ENCODE data around the gene OOSP1. TPM values are rescaled to one million over a fixed set of nuclear protein-coding genes. Genes with fewer than 3 reads are reported as not detected.

OOSP1 gene
- total and polyA plus RNA-seq, 2 of the 8 experiments (the other 6 are each of a cell fraction or from before 2014, with no cell fraction given): not detected

DNA sequence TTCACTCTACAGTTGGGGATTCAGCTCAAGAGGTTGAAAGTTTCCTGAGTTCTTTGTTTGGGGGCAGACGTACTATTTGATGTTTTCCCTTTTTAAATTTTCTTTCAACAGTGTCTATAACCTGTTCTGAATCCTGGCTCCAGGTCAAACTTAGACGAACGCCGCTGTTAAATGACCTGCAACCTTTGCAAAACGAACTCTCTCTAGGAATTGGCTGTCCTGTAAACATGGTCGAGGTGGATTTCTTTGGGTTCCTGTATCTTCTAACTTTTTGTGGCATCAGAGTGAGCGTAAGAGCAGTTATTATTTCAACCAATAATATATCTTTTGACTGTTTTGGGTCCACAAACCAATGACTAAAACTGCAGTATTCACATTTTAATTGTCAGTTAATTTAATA is 27.2 kb downstream of the OOSP1 start:
- DNase-seq (ENCODE audit: low read depth in 1 of 2, low spot score in 2 of 2) (no peak), FAIRE-seq (no peak)
- H3K79me2 ChIP-seq (ENCODE audit: control insufficient read depth in 1 of 2, insufficient read depth in 2 of 2, low read length in 2 of 2): no peaks in the 10 kb centered on the region
- no peak overlapping the region for H3K14ac ChIP-seq (ENCODE audit: insufficient read length)
- H2AFZ ChIP-seq (ENCODE audit: low read length): peak overlapping the region; percentile 36; the same call in 1 of the 2 replicates
- no peak overlapping the region for H3K4ac ChIP-seq (replicated peaks; ENCODE audit: insufficient read length, low read depth, low read length)
- H3K27me3 ChIP-seq (replicated peaks in 1 of 4; ENCODE audit: control insufficient read depth in 3 of 4, extremely low read depth in 1 of 4, insufficient read depth in 3 of 4, low read length in 3 of 4): no peaks in the 10 kb centered on the region
- H3K18ac ChIP-seq (ENCODE audit: extremely low read depth, low read length): no peak overlapping the region
- no peak overlapping the region for H4K91ac ChIP-seq (replicated peaks; ENCODE audit: insufficient read length, low read length)
- H3K4me1 ChIP-seq (replicated peaks in 1 of 4; ENCODE audit: control insufficient read depth in 3 of 4, insufficient read depth in 4 of 4, low read length in 3 of 4): no peaks in the 10 kb centered on the region
- no peak overlapping the region for H2BK12ac ChIP-seq (ENCODE audit: low read depth, low read length)
- no peaks in the 10 kb centered on the region for H3K9me3 ChIP-seq (ENCODE audit: insufficient read depth in 2 of 2, low read depth in 1 of 2, low read length in 1 of 2)
- TF ChIP-seq SP2 (IDR thresholded peaks at IDR 0.05; ENCODE audit: low read length): no peak
- no peak for TF ChIP-seq MAFK (IDR thresholded peaks at IDR 0.05; ENCODE audit: low read depth, low read length)
- no peak for TF ChIP-seq CHD2 (IDR thresholded peaks at IDR 0.05; ENCODE audit: low read length)
- TF ChIP-seq, protein P1, sequence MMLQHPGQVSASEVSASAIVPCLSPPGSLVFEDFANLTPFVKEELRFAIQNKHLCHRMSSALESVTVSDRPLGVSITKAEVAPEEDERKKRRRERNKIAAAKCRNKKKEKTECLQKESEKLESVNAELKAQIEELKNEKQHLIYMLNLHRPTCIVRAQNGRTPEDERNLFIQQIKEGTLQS (IDR thresholded peaks at IDR 0.05; ENCODE audit: insufficient read depth, low read depth, low read length): no peak
- no peak for TF ChIP-seq BRCA1 (IDR thresholded peaks at IDR 0.05; ENCODE audit: low read depth, low read length)
- TF ChIP-seq CHD1 (IDR thresholded peaks at IDR 0.05; ENCODE audit: low read depth, low read length): no peak
- no peak for TF ChIP-seq NANOG (IDR thresholded peaks at IDR 0.05; ENCODE audit: insufficient read depth, low read depth, low read length, poor library complexity, severe bottlenecking)
- TF ChIP-seq SUZ12 (IDR thresholded peaks at IDR 0.05; ENCODE audit: low read length): no peak
- no peak for TF ChIP-seq CREB1 (IDR thresholded peaks at IDR 0.05)
- no peaks in the 10 kb centered on the region for H4K20me1 ChIP-seq (replicated peaks in 1 of 2; ENCODE audit: control insufficient read depth in 1 of 2, insufficient read depth in 2 of 2, low read length in 2 of 2)
- no peak overlapping the region for H2BK5ac ChIP-seq (ENCODE audit: low read depth, low read length)
- whole genome bisulfite sequencing, 2 experiments (ENCODE audit: extremely low coverage in 1 of 2, insufficient coverage in 1 of 2, insufficient read length in 1 of 2, insufficient replicate concordance in 2 of 2, low coverage in 1 of 2, low lambda C conversion rate in 2 of 2, missing lambda C conversion rate in 1 of 2): 88% methylated on average over 7 of the region's 7 CpGs; no CpG with 5 or more reads in 1 of the 2 experiments
- no peak overlapping the region for H4K5ac ChIP-seq (ENCODE audit: insufficient read length, low read depth, low read length)
- no peak overlapping the region for H3K4me3 ChIP-seq (ENCODE audit: extremely low read depth in 1 of 4, insufficient read depth in 2 of 4, low read depth in 3 of 4, low read length in 4 of 4)
- no peak overlapping the region for H4K8ac ChIP-seq (ENCODE audit: extremely low read depth, insufficient read depth, low read length)
- no peaks in the 10 kb centered on the region for H3K79me1 ChIP-seq (ENCODE audit: low read depth, low read length)
- H3K56ac ChIP-seq (replicated peaks; ENCODE audit: insufficient read length, low read depth, low read length): no peak overlapping the region
- H3K23me2 ChIP-seq (ENCODE audit: low read depth, low read length): no peaks in the 10 kb centered on the region
- no peak overlapping the region for H3K4me2 ChIP-seq (ENCODE audit: insufficient read depth in 1 of 2, low read depth in 2 of 2, low read length in 2 of 2)
- no peak overlapping the region for H2BK120ac ChIP-seq (replicated peaks; ENCODE audit: low read depth, low read length)
- H2BK20ac ChIP-seq (ENCODE audit: low read length): no peak overlapping the region
- H3K9ac ChIP-seq (replicated peaks in 1 of 4; ENCODE audit: extremely low read depth in 1 of 4, low read depth in 3 of 4, low read length in 3 of 4): no peak overlapping the region
- H2BK15ac ChIP-seq (ENCODE audit: low read length): no peak overlapping the region
- no peak overlapping the region for H3K23ac ChIP-seq (ENCODE audit: insufficient read length)
- POLR2A ChIA-PET (ENCODE audit: partially characterized antibody): no interaction called here
- no peak overlapping the region for H2AK5ac ChIP-seq (ENCODE audit: low read depth, low read length)
- no peak overlapping the region for H3K27ac ChIP-seq (ENCODE audit: low read depth, low read length)
- CTCF ChIA-PET (ENCODE audit: partially characterized antibody): no interaction called here
- H3K36me3 ChIP-seq (ENCODE audit: control insufficient read depth in 2 of 4, insufficient read depth in 4 of 4, low read length in 3 of 4): no peaks in the 10 kb centered on the region

Data from H1 (cell line).